ENCODE results near the gene FSTL4.
"Not testable (repeated sequence)": the region's sequence is repeated elsewhere in the genome, so short reads cannot be mapped to it uniquely, and the experiment has no call there.

FSTL4 gene

DNA sequence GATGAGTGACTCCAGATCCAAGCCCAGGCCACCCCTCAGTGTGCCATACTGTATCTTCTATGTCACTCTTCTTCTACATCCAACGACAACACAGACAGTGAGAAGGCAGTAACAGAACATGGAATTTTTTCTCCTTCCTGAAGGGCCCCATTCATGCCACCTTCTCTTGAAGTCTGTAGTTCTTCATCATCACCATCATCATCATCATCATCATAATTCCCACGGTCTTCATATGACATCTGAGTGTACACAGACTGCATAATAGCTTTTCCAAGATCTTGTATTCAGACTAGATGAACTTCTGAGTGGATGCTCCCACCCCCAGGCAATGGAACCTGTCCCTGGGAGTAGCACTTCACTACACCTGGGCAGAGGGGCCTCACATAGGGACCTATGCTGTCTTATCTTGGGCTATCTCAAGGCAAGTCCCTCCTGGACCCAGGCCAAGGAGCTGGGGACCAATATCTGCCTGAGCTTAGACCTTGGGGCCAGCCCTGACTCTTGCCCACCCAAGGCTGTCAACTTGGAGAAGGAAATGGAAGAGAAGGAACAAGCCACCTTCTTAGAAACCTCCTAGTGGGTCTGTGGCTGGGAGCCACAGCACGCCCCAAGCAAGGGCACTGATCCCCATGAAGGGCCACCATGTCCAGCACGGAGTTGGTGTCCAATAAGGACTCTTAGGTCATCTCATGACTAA is 159.1 kb downstream of the FSTL4 start:
- DNase-seq = no peak

DNA sequence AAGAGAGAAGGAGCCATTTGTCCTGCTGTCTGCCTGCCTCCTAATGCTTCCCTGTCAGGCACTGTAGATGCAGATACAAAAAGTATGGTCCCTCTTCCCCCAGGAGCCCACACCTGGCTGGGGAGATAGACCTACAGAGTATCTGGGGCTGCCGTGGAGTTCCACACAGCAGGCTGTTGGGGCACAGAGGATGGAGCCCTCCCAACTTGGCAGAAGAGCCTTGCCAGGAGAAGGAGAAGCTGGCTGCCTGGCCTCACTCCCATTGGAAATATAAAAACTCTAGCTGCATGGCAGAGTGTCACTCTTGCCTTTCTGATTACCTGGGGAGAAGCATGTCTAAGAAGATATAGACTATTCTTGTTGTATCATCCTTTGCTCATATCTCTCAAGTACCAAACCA is 160.4 kb downstream of the FSTL4 start:
- DNase-seq = no peak

DNA sequence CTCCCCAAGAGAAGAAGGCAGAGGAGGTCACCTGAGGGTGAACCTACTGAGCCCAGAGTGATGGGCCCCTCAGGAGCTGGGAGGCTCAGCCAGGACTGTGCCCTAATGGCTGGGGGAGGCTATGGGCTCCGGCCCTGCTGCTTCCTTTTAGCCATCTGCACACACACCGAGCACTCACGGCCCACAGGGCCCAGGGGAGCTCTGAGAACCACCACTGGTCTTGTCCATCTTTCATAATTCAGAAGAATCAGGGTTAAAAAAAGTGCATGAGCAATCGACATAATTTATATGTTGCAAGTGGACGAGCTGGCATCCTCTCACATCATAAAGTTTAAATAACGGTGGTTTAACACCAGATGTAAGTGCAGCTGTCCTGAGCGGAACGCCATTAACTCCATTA is 162.1 kb downstream of the FSTL4 start:
- no peak for DNase-seq

DNA sequence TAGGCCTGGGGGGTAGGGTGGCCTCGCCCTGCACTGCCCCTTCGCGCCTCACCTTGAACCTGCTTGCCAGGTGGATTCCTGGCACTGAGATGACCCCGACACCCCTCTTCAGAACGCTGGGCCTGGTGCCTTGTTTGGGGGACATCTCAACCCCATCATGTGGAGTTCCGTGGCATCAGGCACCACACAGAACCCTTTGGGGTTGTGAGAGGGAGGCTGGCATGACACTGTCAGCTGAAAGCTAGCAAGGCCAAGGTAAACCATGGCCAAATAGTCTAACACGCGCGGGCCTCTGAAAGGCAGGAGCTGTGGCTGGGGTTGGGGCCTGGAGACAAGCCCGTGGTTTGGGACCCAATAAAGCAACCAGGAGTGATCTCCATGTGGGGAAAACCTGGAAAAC is 163.2 kb downstream of the FSTL4 start:
- DNase-seq = no peak

- DNase-seq = no peak
Observed at GRCh38 chr5:133446440-133446839, 165.9 kb downstream of the FSTL4 start.

- no peak for DNase-seq
Observed at GRCh38 chr5:133445744-133446143, 166.6 kb downstream of the FSTL4 start.

- not testable (repeated sequence) for DNase-seq
Observed at GRCh38 chr5:133445204-133445603, 167.1 kb downstream of the FSTL4 start.

GRCh38 chr5:133444711-133445110 is 167.6 kb downstream of the FSTL4 start:
- no peak for DNase-seq

DNA sequence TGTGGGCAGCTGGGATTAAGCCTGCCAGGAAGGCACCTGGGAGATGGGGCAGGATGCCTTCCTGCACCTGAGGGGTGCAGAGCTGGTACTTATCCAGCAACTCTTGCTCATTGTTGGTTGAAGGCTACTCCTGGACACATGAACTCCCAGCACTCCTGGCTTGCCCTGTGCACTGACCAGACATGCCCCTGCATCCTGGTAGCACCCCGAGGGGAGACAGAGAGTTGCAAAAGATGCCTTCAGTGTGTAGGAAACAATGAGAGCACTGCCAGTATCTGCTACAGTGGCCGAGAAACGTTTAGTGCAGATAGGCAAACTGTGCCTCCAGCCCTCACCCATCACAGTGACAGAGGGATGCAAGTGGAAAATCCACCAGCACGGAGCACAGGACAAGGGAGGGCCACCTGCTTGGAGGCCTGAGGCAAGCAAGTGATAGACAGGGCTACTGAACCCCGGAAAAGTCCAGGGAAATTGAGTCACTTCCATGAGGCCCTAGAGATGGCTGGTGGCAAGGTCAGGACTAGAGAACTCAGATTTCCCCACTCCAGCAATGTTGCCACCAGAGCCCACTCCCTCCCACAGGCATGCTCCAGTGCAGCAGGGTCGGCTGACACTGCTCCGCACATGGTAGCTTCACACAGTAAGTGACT is 171.1 kb downstream of the FSTL4 start:
- no peak for DNase-seq

DNA sequence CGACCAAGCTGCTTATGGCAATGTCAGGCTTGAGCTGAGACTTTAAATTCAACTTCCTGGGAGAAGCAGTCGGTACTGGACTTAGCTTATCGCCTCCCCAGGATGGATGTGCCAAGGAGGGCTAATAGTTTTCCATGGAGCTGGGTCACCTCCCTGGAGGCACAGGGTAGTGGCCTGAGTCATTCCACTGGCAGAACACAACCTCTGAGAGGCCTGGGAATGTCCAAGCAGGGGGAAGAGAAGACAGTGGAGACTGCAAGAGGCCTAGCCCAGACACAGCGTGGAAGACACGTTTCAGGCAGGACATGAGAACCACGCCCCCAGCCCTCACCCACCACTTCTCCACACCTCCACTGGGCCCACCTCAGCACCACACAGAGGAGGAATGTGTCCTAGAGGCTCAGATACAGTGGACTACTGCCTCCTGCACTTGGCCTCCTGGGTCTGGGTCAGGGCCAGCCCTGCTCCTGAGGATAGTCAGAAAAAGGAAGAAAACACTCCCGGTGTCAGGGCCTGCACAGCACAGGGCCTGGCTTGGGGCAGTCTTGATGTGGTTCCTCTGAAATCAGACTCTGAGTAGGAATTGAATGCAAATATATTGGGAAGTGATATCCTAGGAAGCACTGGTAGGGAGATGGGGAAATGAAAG is 171.8 kb downstream of the FSTL4 start:
- DNase-seq = no peak

- no peak for DNase-seq
Observed at GRCh38 chr5:133439859-133440258, 172.5 kb downstream of the FSTL4 start.

GRCh38 chr5:133438487-133438886 is 173.9 kb downstream of the FSTL4 start:
- DNase-seq = no peak

GRCh38 chr5:133434336-133434735 is 178.0 kb downstream of the FSTL4 start:
- DNase-seq = no peak

DNA sequence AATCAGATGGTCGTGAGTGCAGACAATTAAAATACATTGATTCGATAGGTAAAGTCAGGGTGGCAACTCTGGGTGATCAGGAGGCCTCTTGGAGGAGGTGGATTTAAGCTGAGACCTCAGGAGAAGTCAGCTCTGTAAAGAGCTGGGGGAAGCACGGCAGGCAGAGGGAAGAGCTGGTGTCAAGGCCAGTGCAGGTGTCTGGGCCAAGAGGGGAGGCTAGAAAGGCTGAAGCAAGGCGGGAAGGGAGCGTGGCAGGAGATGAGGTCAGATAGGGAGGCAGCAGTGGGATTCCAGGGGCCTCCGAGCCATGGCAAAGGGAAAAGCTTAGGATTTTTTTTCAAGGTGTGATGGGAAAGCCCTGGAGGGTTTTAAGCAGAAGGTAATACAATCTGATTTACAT is 178.7 kb downstream of the FSTL4 start:
- DNase-seq = no peak

- DNase-seq = no peak
Observed at GRCh38 chr5:133432956-133433532, 179.3 kb downstream of the FSTL4 start.

GRCh38 chr5:133431326-133431865 is 180.9 kb downstream of the FSTL4 start:
- no peak for DNase-seq

- no peak for DNase-seq
Observed at GRCh38 chr5:133430095-133430494, 182.2 kb downstream of the FSTL4 start.

GRCh38 chr5:133429046-133429445 is 183.3 kb downstream of the FSTL4 start:
- DNase-seq = no peak

GRCh38 chr5:133428072-133428660 is 184.2 kb downstream of the FSTL4 start:
- DNase-seq = no peak

- no peak for DNase-seq
Observed at GRCh38 chr5:133427121-133427777, 185.1 kb downstream of the FSTL4 start.

GRCh38 chr5:133426264-133426663 is 186.1 kb downstream of the FSTL4 start:
- DNase-seq = no peak

- no peak for DNase-seq
Observed at GRCh38 chr5:133425764-133426163, 186.6 kb downstream of the FSTL4 start.

DNA sequence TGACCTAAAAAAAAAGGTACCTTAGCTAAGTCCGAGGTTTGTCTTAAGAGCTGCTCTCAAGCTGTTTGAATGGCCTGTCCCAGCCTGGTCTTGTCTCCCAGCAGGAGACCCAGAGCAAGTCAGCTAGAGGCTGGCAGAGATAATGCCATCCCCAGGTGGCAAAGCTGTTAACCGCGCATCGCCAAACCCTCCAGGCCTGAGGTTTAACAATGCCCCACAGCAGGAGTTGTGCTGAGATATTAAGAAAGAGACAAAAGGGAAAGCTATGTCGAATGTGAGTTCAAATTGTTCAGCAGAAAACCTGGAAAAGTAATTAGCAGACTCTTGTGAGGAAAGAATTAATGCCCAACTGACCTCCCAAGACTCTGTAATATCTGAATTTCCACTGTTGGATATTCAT is 187.1 kb downstream of the FSTL4 start:
- DNase-seq = no peak
